ENCODE measurements around the gene DNAH1. TPM values are rescaled to one million over a fixed set of nuclear protein-coding genes. Genes with fewer than 3 reads are reported as not detected.

Gene DNAH1
- total RNA-seq, 1 experiment from 2014 or later, result 5.9 TPM

- H3F3A ChIP-seq (ENCODE audit: insufficient read depth, low read depth), result no peaks in the 10 kb centered on the region
- H3K79me2 ChIP-seq (ENCODE audit: low read depth), result no peaks in the 10 kb centered on the region
- no peaks in the 10 kb centered on the region for H4K20me1 ChIP-seq (ENCODE audit: insufficient read depth)
- H3K36me3 ChIP-seq (ENCODE audit: low read depth), result no peaks in the 10 kb centered on the region
- no peak overlapping the region for H3K4me2 ChIP-seq
- TF ChIP-seq CTCF (conservative IDR thresholded peaks at IDR 0.05), result no peak
- TF ChIP-seq EZH2 (IDR thresholded peaks at IDR 0.05; ENCODE audit: low read depth), result no peak
- BruUV-seq (replicated peaks), result no TSS peak
- H2AFZ ChIP-seq, result no peak overlapping the region
- H3K9me3 ChIP-seq (ENCODE audit: insufficient read depth, low read depth), result no peaks in the 10 kb centered on the region
- no peak overlapping the region for H3K4me3 ChIP-seq
- no peak for DNase-seq
- no peaks in the 10 kb centered on the region for H3K4me1 ChIP-seq (replicated peaks; ENCODE audit: insufficient read depth)
- H3K27me3 ChIP-seq (ENCODE audit: insufficient read depth, low read depth), result no peaks in the 10 kb centered on the region
- intact Hi-C loops (cut with micrococcal nuclease; ENCODE audit: unreplicated experiment), result no loop called here
- no peaks in the 10 kb centered on the region for H3K9me2 ChIP-seq (ENCODE audit: insufficient read depth)
- ChIA-PET POLR2A (ENCODE audit: unreplicated experiment) (interaction anchor here (0.6 kb wide), 1 partner anchor 193 kb away, joined by 3 read pairs; no protein-coding TSS in a partner anchor), CTCF (no interaction called here)
- no peak overlapping the region for H3K27ac ChIP-seq
These were observed 48.4 kb downstream of the DNAH1 start for GRCh38 chr3:52364322-52365035.

- Histone ChIP-seq H3F3A (ENCODE audit: insufficient read depth, low read depth) (no peaks in the 10 kb centered on the region), H2AFZ (no peak overlapping the region), H3K27ac (no peak overlapping the region), H3K4me1 (replicated peaks; ENCODE audit: insufficient read depth) (no peaks in the 10 kb centered on the region), H3K9me2 (ENCODE audit: insufficient read depth) (no peaks in the 10 kb centered on the region), H4K20me1 (ENCODE audit: insufficient read depth) (no peaks in the 10 kb centered on the region), H3K79me2 (ENCODE audit: low read depth) (no peaks in the 10 kb centered on the region), H3K9me3 (ENCODE audit: insufficient read depth, low read depth) (no peaks in the 10 kb centered on the region), H3K27me3 (ENCODE audit: insufficient read depth, low read depth) (no peaks in the 10 kb centered on the region), H3K4me3 (no peak overlapping the region), H3K36me3 (ENCODE audit: low read depth) (no peaks in the 10 kb centered on the region), H3K4me2 (no peak overlapping the region)
- DNase-seq, result no peak
- ChIA-PET POLR2A (ENCODE audit: unreplicated experiment) (no interaction called here), CTCF (no interaction called here)
- TF ChIP-seq EZH2 (IDR thresholded peaks at IDR 0.05; ENCODE audit: low read depth), result no peak
- BruUV-seq (replicated peaks), result no TSS peak
- intact Hi-C loops (cut with micrococcal nuclease; ENCODE audit: unreplicated experiment), result no loop called here
These were observed 50.4 kb downstream of the DNAH1 start for GRCh38 chr3:52366527-52366926.

- no TSS peak for BruUV-seq (replicated peaks)
- Histone ChIP-seq H3K4me3 (no peak overlapping the region), H3K36me3 (ENCODE audit: low read depth) (no peaks in the 10 kb centered on the region), H3K27me3 (ENCODE audit: insufficient read depth, low read depth) (no peaks in the 10 kb centered on the region), H3K4me2 (no peak overlapping the region), H3K27ac (no peak overlapping the region), H3K9me2 (ENCODE audit: insufficient read depth) (no peaks in the 10 kb centered on the region), H3K79me2 (ENCODE audit: low read depth) (no peaks in the 10 kb centered on the region), H3K9me3 (ENCODE audit: insufficient read depth, low read depth) (no peaks in the 10 kb centered on the region), H4K20me1 (ENCODE audit: insufficient read depth) (no peaks in the 10 kb centered on the region), H2AFZ (no peak overlapping the region), H3K4me1 (replicated peaks; ENCODE audit: insufficient read depth) (no peaks in the 10 kb centered on the region), H3F3A (ENCODE audit: insufficient read depth, low read depth) (no peaks in the 10 kb centered on the region)
- no peak for DNase-seq
- intact Hi-C loops (cut with micrococcal nuclease; ENCODE audit: unreplicated experiment), result no loop called here
- TF ChIP-seq EZH2 (IDR thresholded peaks at IDR 0.05; ENCODE audit: low read depth) (no peak), CTCF (conservative IDR thresholded peaks at IDR 0.05) (no peak)
- ChIA-PET POLR2A (ENCODE audit: unreplicated experiment) (interaction anchor here (0.7 kb wide), 1 partner anchor 148 kb away, joined by 4 read pairs; no protein-coding TSS in a partner anchor), CTCF (no interaction called here)
These were observed 52.1 kb downstream of the DNAH1 start for GRCh38 chr3:52367891-52368880.

Measured in PC-9 (cell line).